Activated CD8-positive, alpha-beta memory T cell treated with anti-CD3 and anti-CD28 coated beads for 4 hours (primary cell): Measurements from ENCODE around the gene ZMYM5.
"Not testable (repeated sequence)": the region's sequence is repeated elsewhere in the genome, so short reads cannot be mapped to it uniquely, and the experiment has no call there.

Experiments used
- DNase-seq, 2 donors: peaks; one replicate each; pipeline ENCODE4 v3.0.0-alpha.2; 2020; ENCODE audit warnings: low read depth in 2 of 2

The ZMYM5 gene

DNA sequence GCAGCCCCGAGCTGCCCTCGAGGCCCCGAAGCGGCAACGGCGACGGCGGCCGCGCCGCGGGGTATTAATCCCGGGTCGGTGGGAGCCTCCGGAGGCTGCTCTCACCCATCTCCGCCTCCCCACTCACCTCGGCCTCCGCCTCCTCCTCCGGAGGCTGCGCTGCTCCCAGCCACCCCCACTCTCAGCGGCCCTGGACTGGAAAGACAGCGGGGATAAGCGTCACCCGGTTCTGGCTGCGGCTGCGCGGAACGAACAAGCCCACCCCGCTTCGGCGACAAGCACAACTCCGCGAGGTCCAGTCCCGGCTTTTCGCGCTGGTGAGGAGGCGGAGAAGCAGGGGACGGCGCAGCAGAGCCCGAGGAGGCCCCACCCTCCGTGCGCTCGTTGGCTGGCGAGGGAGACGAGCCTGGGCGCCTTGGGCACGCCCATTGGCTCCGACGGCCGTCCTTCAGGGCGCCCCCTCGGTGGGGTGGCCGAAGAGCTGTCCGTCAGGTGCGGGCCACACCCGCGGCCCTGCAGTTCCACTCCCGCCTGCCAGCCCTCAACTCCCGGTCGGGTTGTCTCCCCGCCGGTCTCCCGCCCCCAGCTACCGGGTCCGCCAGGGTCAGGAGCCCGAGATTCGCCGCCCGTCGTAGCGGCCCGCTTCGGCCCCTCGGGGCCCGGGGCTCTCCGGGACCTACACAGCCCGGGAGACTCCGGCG is at the start of gene ZMYM5:
ZMYM5 (minus strand) TSS at position 327 of the 701 bp plus-strand sequence. CDS start 11,469 bp downstream, outside the sequence.
- DNase-seq: peak; percentile 89

DNA sequence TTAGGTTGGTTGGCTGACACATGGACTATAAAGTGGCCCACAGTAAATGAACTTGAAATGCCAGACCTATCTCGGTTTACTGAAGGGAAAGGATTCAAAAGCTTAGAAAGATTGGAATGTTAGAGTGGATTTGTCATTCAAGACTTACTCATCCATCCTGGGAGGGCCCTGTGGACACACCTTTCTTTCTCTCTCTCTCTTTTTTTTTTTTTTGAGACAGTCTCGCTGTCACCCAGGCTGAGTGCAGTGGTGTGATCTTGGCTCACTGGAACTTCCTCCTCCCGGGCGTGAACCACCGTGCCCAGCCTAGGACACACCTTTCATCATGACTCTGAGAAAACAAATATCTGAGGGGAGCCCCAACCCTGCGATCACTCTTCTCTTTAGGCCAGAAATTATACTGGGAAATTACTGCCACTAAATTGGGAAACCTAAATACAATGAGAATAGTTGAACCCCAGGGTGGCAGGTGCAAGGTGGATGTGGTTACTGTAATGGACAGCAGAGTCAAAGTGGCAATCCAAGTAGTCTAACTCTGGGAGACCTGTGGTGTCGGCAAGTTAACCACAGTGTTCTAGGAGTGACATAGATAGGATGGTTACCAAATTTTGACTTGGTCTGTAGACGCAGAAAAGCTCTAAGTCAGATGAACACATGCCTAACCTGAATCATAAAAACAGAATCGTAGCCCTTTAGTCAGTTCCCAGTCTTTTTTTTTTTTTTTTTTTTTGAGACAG is 47.1 kb upstream of the ZMYM5 start:
- DNase-seq: no peak

DNA sequence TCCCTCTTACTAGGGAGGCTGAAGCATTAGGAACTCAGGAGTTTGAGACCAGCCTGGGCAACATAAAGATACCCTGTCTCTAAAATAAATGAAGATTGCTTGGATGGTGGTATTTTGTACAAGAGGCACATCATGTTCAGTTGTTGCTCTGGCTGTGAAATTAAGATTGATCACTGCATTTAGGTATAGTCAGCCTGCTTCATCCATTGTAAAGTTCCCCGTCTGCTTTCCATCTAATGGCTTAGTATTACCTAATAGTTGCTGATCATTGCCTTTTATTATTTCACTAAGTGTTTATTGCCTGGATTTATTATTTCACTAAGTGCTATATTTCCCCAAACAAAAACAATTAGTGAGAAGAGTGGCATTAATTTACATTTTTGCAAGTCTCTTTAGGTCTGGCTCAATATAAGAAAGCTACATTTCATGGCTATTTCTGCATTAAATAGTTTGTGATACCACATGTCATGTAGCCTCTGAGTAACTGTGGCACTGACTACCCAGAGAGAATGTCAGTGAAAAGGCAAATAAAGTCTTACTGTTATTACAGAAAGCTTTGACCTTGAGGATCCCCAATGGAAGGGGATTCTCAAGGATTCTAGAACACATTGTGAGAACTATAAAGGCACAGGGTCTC is 45.0 kb upstream of the ZMYM5 start:
- DNase-seq: no peak

DNA sequence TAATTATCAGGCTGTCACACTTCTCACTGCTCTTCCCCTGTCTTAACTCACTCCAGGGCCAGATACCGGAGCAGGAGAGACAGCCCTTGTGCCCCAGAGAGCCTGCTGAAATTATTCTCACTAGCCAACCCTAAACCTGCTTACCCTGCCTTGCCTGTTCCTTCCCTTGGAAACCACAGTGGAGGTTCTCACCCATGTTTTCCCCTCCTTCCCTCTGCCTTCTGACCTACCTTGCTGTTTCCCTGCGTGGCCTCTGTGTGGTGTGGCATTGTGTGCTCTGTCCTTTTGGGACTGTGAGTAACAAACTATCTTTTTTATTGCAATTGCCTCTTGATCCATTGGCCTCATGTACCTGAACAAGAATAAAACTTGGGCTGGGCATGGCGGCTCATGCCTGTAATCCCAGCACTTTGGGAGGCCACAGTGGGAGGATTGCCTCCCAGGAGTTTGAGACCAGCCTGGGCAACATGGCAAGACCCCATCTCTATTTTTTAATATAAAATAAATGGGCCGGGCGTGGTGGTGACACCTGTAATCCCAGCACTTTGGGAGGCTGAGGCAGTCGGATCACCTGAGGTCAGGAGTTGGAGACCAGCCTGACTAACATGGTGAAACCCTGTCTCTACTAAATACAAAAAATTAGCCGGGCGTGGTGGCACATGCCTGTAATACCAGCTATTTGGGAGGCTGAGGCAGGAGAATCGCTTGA is 42.2 kb upstream of the ZMYM5 start:
- not testable (repeated sequence) for DNase-seq

DNA sequence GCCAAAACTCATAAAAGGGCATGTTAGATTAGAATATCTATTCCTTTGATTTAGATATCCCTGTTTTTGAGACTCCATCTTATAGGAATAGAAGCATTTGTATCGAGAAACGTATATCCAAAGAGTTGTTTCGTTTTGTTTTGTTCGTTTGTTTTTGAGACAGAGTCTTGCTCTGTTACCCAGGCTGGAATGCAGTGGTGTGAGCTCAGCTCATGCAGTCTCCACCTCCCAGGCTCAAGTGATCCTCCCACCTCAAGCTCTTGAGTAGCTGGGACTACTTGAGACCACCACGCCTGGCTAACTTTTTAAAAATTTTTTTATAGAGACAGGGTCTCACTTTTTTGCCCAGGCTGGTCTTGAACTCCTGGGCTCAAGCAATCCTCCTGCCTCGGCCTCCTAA is 26.6 kb upstream of the ZMYM5 start:
- DNase-seq: no peak

DNA sequence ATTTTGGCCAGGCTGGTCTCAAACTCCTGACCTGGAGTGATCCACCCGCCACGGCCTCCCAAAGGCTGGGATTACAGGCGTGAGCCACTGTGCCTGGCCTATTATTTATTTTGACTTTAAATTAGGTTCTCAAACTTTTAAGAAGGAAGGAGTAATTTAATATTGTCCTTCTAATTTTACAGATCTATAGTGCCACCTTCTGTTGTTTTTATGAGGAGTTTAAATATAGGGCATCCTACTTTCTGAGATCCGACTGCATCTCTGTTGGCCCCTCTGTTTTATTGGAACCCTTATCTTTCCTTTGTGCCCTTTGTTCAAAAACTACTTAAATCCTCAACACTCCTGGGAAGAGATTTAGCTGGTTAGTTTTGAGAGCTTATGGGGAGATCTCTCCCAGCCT is 25.4 kb upstream of the ZMYM5 start:
- no peak for DNase-seq

DNA sequence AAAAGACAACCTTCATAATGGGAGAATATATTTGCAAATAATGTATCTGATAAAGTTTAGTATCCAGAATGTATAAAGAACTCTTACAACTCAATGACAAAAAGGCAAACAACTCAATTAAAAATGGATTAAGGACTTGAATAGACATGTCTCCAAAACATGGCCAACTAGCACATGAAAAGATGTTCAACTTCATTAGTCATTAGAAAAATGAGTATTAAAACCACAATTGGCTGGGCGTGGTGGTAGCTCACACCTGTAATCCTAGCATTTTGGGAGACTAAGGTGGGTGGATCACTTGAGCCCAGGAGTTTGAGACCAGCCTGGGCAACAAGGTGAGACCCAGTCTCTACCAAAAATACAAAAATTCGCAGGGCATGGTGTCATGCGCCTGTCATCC is 18.8 kb upstream of the ZMYM5 start:
- DNase-seq: no peak

DNA sequence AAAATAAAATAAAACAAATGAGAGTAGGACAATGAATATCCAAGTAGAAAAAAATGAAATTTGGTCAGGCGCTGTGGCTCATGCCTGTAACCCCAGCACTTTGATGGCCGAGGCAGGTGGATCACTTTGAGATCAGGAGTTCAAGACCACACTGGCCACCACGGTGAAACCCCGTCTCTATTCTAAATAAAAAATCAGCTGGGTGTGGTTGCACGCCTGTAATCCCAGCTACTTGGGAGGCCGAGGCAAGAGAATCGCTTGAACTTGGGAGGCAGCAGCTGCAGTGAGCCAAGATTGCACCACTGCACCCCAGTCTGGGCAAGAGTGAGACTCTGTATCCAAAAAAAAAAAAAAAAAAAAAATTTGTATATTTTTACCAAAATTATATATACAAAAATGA is 18.2 kb upstream of the ZMYM5 start:
- DNase-seq: no peak

DNA sequence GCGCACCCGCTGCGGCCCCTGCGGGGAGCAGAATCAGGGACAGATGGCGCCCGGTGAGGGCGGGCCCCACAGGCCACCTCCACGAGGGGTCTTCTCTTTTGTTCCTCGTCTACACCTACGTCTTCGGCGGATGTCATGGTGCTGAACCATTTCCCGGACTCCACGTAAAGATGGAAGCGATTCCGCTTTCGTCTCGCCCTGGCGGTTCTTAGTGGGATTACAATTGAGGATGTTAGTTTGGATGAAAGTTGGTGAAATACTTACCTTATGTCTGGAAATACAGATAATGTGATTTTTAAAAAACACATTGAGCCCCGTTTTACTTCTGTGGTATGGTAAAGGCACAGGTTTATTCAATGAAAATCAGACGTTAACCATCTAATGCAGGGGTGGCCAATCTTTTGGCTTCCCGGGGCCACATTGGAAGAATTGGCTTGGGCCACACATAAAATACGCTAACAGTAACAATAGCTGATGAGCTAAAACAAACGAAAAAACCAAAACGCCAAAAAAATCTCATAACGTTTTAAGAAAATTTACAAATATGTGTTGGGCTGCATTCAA is 1.4 kb upstream of the ZMYM5 start:
- peak; percentile 36 to 55 for DNase-seq

DNA sequence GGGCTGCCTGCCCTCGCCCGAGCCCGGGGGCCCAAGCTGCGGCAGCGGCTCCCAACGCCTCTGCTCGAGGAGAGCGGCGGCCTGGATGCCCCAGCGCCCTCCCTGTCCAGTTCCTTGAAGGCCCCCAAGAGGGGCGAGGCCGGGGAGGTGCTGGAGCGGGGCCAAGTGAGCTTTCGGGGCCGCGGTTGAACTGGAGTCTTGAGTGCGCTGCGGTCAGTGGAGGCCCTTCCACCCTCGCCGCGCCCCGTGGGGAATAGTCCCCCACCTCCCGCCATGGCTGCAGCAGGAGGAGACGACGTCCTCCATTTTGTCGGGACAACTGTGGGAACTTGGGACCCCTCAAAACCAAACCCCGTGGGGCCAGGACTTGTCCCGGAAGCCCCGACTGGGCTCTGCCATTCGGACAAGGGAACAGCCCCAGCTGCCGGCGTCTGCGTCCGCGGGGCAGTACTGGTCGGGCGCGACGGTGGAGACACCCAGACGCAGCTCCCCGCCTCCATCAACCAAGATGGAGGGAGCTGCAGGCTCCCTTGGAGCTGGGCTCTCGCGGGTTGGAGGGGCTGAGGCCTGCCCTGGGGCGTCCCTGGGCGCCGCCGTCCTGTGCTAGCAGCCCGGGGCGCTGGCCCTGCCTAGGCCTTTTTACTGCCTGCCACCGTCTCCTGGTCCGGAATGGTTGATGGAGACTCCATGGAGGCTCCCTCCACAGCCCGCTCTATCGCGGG is 736 bp upstream of the ZMYM5 start:
- DNase-seq: peak; percentile 22 to 23

DNA sequence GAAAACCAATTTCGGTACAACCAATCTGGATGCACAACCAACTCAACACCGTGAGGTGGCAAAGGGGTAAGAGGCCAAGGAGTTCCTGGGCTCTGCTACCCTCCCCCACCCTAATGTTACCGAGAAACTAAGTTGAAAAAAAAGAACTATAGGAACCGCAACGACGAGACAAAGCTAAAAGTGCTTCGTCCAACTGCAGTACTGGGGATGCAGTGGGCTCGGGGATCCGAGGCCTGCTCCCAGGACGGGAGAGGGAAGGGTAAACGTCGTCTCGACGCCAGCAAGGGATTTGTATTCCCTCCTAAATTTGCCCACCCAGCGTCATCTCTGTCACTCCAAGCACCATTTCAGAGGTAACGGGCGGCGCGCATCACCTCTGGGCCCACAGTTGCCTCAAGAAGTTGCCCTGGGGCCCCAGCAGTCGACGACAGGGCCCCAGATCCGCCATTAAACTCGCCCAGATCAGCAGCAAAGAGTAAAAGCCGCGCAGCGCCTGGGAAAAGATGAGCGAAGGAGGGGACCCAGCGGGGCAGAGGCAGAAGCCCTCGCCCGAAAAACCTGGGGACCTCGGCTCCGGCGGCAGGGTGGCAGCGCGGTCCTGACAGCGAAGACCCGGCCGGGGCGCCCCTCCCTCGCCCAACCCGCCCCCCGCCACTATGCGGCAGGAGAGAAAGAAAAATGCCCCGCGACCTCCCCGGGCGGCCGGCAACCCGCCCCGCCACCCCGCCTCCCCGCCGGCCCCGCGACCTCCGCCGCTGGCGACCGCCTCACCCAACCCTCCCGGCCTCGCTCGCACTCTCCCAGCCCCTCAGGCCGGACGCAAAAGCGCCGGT is 752 bp downstream of the ZMYM5 start:
- DNase-seq: peak; percentile 7

DNA sequence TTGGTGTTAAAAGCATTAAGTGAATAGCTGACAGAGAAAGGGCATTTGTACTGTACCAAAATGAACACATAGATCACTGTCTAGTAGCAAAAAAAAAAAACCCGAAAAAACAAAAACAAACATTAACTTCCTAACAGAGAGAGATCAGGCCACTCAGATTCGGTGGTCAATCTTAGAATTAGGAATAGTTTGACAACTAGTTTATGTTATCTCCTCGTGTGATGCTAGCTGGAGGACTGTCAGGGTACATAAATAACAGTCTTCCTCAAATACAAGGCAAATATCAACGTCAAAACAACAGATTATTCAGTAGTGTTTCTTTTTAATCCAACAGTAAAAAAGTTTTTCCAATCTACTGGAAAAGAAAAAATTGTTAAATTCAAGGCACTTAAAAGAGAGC is 1.7 kb downstream of the ZMYM5 start:
- no peak for DNase-seq

DNA sequence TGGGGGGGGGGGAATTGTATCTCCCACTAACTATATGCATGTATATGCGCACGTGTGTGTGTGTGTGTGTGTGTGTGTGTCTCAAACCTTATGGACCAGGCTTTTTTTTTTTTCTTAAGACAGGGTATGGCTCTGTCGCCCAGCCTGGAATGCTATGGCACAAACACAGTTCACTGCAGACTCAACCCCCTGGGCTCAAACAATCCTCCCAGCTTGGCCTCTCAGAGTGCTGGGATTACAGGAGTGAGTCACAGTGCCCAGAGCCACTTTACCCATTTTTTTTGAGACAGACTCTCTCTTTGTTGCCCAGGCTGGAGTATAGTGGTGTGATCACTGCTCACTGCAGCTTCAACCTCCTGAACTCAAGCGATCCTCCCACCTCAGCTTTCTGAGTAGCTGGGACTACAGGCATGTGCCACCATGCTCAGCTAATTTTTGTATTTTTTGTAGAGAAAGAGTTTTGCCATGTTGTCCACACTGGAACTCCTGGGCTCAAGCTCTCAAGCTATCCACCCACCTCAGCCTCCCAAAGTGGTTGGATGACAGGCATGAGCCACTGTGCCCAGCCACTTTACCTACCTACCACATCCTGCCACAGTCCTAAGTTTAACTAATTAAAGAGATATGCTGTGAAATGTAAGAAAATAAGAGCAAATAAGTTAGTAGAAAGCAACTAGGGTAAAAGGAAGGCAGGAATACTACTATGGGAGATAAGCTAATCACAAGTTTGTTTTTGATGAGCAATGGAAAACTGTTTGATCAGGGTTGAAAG is 2.4 kb downstream of the ZMYM5 start:
- no peak for DNase-seq

DNA sequence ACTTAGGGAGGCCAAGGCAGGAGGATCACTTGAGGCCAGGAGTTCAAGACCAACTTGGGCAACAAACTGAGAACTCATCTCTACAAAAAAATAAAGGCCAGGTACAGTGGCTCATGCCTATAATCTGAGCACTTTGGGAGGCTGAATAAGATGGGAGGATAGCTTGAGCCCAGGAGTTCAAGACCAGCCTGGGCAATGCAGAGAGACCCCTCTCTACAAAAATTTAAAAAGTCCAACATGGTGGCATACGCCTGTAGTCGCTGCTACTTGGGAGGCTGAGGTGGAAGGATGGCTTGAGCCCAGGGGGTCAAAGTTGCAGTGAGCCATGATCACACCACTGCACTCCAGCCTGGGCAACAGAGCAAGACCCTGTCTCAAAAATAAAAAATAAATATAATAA is 5.8 kb downstream of the ZMYM5 start:
- not testable (repeated sequence) for DNase-seq

DNA sequence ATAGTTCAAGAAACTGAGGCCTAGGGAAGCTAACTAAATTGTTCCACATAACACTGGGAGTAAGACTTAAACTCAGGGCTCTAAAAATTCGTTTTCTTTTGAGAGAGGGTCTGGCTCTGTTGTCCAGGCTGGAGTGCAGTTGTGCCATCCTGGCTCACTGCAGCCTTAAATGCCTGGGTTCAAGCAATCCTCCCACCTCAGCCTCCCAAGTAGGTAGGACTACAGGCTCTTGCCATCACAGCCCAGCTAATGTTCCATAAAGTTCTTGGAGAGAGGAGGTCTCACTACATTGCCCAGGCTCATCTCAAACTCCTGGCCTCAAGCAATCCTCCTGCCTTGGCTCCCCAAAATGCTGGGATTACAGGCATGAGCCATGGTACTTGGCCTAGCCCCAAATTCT is 10.7 kb downstream of the ZMYM5 start:
- no peak for DNase-seq

DNA sequence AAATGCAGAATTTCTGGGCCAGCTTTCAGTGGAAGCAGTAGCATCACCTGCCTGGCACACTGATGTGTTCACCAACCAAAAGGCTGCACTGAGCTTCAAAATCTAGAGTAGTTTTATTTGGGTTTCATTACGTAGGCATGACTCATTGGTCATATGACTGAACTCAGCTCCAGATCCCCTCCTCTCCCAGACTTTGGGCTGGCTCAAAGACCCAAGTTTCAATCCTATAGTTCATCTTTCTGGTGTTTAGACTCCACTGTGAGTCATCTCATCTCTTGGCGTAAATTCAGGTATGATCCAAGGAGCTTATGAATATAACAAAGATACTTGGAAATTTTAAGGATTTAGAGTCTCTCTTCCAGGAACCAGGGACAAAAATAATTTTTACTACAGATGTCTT is 17.7 kb downstream of the ZMYM5 start:
- no peak for DNase-seq

DNA sequence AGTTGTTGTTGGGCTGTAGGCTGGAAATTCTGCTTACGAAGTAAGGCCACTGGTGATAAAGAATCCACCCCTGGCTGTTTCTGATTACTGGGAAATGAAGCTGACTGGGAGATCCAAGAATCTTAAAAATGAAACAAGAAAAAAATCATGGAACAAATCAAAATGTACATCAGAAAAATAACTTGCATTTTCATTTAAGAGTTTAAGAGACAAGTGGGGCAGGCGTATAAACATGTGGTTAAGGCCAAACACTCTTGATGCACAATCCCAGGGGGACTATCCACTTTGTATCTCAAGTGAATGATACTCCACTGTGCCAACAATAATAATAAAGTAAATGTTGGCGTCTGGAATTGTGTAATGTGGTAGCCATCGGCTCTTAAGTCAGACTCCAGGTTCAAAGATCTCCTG is 24.6 kb downstream of the ZMYM5 start:
- no peak for DNase-seq

DNA sequence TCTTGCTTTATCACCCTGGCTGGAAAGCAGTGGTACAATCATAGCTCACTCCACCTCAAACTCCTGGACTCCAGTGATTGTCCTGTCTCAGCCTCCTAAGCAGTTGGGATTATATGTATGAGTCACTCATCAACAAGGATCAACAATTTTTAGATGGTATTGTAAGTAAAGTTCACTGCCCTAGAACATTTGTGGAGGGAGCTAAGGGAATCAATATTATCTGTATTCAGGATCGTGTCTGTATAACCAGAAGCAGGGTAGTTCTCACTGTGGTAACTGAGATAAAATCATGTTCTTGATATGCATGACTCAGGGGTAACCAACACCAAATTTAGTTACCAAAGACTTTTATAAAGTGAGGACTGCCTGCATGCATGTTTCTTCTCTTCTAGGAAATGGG is 27.0 kb downstream of the ZMYM5 start:
- no peak for DNase-seq

DNA sequence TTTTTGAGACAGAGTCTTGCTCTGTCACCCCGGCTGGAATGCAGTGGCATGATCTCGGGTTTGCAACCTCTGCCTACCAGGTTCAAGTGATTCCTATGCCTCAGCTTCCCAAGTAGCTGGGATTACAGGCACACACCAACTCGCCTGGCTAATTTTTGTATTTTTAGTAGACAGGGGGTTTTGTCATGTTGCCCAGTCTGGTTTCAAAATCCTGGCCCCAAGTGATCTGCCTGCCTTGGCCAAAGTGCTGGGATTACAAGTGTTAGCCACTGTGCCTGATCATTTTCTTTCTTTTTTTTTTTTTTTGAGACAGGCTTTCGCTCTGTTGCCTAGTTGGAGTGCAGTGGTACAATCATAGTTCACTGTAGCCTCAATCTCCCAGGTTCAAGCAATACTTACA is 28.7 kb downstream of the ZMYM5 start:
- DNase-seq: no peak

DNA sequence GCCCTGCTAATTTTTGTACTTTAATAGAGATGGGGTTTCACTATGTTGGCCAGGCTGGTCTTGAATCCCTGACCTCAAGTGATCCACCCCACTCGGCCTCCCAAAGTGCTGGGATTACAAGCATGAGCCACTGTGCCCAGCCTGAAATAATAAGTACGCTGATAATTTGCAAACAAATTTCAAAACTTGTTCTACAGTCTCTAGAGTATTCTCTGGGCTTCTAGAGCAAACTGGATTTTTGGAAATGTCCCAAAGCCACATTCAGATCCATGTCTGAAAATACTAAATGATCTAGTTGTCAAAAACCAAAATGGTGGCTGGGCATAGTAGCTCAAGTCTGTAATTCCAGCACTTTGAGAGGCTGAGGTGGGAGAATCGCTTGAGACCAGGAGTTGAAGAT is 40.8 kb downstream of the ZMYM5 start:
- no peak for DNase-seq
